GM12891 (cell line): ENCODE data around the gene PCNX1.

ENCODE experiments used
- POLR2A ChIP-seq: IDR thresholded peaks from 2 replicates; pipeline ENCODE4 v1.6.1; 2011; ENCODE audit warnings: low read depth, low read length, control low read depth
- POLR2AphosphoS5 ChIP-seq: IDR thresholded peaks from 2 replicates; pipeline ENCODE4 v1.6.1; 2011; ENCODE audit warnings: low read depth, low read length, control low read depth
- SPI1 ChIP-seq: IDR thresholded peaks from 2 replicates; pipeline ENCODE4 v1.6.1; 2011; ENCODE audit warnings: low read depth, low read length, control low read depth
- TAF1 ChIP-seq: IDR thresholded peaks from 2 replicates; pipeline ENCODE4 v1.6.1; 2011; ENCODE audit warnings: low read depth, low read length, control low read depth

GRCh38 chr14:71000091-71000490 lies 92.8 kb downstream of the PCNX1 start:
- TF ChIP-seq POLR2A (no peak), POLR2AphosphoS5 (no peak), TAF1 (no peak), SPI1 (no peak)
